Urothelium cell line (cell line): ENCODE results near the gene IL17C.
"Not testable (repeated sequence)": the region's sequence is repeated elsewhere in the genome, so short reads cannot be mapped to it uniquely, and the experiment has no call there.

Experiments used
- DNase-seq: peaks from one replicate; pipeline ENCODE4 v3.0.0; 2011; ENCODE audit warnings: low spot score, mixed read lengths
- FAIRE-seq: peaks from 2 replicates; lab custom pipeline; 2011; peaks lifted over from hg19 to GRCh38; lab: Jason Lieb, UNC

The IL17C gene

DNA sequence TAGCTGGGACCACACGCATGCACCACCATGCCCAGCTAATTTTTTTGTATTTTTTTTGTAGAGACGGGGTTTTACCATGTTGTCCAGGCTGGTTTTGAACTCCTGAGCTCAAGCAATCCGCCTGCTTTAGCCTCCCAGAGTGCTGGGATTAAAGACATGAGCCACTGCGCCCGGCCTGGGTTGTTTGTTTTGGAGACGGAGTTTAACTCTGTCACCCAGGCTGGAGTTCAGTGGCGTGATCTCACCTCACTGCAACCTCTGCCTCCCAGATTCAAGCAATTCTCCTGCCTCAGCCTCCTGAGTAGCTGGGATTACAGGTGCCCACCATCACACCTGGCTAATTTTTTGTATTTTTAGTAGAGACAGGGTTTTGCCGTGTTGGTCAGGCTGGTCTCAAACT is 28.9 kb upstream of the IL17C start:
- FAIRE-seq, DNase-seq: not testable (repeated sequence)

DNA sequence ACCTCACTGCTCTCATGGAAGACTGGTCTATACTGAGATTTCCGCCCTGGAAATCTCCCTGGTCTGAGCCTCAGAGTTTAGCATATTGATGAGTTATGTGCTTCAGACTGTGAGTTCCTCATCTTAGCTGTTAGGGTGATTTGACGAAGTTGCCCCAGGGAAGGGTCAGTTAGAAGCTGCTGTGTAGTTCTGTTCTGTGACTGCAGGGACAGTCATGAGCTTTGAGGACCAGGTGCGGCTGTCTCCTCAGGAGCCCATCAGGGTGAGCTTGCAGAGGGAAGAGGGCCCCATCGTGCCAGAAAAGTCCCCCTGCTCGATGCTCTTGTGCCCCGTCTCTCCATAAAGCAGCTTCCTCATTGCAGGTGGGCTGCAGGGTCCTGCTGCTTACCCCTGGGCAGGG is 28.3 kb upstream of the IL17C start:
- no peak for FAIRE-seq
- DNase-seq, result no peak

DNA sequence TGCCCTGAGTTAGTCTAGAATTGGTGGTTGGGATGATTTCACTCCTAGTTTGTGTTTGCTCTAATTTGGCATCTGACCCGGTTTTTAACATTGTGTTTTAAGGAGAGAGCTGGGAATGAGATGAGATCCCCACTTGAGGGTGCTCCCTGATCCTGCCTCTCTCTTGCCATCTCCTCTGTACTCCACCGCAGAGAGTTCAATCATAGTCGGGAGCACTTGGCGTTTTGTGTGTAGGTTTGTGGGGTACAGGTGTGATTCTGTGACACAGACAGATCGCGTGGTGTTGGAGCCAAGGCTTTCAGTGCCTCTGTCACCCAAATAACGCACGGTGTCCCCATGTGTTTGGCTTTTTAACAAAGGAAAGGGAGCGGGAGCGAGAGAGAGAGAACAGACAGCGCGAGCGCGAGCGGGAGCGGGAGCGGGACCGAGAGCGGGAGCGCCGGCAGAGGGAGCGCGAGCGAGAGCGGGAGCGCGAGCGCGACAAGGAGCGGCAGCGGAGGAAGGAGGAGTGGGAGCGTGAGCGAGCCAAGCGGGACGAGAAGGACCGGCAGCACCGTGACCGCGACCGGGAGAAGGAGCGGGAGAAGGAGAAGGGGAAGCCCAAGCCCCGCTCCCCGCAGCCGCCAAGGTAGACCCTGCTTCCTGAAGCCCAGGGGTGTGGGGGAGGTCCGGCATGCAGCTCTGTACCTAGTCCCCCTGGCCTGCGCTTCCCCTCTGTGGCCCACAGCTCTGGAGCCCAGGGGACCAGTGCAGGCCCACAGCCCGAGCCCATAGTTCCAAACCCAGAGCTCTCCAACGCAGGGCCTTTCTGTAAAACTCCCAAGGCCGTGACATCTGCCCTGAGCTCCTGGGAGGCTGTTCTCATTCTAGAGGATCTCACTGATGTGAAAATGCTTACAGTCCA is 27.2 kb upstream of the IL17C start:
- no peak for DNase-seq
- FAIRE-seq, result no peak

DNA sequence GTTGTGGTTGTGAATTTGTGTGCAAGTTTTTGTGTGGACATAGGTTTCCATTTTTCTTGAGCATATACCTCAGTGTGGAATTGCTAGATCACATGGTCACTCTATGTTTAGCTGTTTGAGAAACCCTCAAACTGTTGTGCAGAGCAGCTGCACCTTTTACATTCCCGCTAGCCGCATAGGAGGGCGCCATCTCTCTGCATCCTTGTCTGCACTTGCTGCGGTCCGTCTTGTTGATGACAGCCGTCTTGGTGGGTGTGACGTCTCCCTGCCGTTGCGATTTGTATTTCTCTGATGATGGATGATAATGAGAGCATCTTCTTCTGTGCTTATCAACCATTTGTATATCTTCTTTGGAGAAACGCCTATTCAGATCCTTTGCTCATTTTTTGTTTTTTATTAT is 25.1 kb upstream of the IL17C start:
- no peak for DNase-seq
- FAIRE-seq, result no peak

DNA sequence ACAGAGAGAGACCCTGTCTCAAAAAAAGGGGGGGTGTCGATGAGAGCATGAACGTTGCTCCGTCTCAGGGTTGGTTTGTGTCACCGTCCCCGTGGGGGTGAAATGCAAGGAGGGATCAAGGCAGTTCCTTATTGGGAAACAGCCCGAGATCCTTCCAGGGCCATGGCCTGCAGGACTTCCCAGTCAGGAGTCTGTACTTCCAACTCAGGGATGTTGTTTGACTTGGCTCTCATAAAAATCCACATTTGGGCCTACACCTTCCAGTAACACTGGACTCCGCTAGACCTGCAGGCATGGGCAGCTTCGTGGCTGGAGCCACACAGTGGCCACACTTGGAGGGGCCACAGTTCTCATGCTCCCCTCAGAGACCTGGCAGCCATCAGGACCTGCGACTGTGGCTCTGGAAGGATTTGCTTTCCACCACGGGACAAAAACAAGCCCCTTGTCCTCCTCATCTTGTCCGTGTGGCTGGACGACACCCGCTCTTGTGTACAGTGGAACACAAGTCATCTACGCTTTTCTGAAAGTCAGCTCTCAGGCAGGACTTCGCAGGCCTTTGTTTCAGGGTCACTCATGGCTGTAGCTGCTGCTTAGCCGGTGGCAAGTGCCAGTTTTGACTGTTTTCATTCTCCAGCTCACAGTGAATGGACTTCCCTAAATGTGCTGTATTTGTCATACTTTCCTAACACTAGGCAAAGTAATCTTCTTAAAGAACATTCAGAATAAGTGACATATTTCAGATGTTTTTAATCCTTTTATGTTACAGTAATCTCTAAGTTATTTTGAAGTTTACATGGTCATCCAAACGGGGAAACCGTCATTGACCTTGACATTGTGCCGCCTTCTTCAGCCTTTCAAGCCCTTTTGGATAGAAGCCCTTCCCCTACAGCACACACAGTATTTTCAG is 24.2 kb upstream of the IL17C start:
- FAIRE-seq (no peak), DNase-seq (no peak)

DNA sequence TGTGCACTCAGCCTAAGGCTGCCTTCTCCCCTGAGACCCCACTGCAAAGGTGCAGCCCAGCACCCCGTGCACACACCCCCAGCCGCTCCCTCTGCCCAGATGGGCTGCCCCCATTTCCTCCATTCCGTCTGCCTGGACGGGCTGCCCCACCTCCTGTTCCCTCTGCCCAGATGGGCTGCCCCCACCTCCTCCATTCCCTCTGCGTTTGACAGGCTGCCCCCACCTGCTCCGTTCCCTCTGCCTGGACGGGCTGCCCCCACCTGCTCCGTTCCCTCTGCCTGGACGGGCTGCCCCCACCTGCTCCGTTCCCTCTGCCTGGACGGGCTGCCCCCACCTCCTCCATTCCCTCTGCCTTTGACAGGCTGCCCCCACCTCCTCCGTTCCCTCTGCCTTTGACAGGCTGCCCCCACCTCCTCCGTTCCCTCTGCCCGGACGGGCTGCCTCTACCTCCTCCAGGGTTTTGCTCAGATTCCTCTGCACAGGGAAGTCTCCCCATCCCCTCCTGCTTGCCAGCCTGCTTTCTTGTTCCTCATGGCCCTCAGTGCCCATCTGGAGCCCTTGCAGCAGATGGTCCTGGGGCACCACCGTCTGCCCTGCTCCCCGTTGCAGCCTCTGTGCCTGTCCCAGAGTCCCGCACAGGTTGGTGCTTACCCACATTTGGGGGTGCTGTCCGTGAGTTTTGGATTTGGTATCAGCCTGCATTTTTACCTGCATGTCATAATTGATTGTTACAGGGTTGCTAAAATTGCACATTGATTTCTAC is 23.4 kb upstream of the IL17C start:
- DNase-seq (no peak), FAIRE-seq (no peak)

DNA sequence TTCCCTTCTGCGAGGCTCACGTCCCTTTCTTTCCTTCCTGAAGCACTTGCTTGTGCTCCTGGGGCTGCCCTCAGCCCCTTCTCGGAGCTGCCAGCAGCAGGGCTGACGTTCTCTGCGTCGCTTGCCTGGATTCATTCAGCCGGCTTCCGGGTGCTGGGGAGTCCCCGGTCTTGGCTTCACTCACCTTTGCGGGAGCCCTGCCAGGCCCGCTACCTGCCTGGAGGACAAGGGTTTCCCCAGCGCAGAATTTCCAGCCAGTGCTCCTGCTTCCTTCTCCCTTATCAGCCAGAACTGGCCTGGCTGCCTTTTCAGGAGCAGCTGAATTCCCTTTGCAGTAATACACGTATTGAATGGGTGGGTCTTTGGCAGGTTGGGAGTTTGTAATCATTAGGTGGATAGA is 22.1 kb upstream of the IL17C start:
- FAIRE-seq, result no peak
- DNase-seq, result no peak

DNA sequence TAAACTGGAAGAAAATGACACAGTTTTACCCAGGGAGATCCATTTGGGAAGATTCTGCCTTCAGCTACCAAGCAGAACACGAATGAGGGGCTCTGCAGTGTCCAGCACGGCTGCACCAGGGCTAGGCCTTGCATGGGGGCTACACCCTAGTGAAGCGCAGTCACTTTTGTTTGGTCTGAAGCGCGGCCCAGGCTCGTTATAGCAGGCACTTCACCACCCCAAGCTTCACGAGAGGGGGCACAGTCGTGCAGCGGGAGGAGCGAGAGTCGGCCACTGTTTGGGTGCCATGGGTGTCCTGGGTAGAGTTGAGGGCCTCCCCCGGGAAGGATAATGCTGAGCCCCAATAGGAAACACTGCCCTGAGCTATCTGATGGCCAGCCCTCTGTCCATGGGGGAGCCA is 21.6 kb upstream of the IL17C start:
- DNase-seq (no peak), FAIRE-seq (no peak)

DNA sequence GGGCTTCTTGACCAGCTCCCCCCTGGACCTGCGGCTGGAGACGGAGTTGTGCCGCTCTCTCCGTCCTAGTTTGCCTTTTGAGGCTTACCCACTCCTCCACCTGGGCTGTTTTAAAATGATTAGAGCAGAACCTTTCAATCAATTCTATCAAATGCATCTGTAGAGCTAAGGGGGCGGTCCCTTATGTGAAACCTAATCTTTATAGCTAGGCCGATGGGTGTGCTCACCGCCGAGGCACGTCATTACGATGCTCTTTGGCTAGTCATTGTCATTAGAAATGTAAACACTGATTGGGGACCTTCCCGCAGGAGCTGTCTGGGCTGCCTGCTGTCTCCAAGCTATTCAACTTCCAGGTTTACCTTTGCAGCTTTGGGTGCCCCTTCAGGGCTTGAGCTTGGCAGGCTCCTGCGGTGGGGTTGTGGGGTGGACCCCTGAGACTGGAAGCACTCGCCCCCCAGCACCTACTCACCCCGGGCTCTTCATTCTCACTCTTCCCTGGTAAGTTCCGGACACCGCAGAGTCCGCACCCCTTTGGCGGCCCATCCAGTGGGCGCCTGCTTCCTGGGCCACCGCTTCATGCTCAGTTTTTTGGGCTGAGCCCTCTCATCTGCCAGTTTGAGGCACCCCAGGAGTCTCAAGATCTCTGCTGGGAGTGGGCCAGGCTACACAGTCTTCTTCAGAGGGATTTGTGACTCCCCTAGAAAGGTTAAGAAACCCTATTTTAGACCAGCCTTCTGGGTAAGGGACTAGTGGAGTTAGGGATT is 20.9 kb upstream of the IL17C start:
- no peak for DNase-seq
- FAIRE-seq, result no peak

DNA sequence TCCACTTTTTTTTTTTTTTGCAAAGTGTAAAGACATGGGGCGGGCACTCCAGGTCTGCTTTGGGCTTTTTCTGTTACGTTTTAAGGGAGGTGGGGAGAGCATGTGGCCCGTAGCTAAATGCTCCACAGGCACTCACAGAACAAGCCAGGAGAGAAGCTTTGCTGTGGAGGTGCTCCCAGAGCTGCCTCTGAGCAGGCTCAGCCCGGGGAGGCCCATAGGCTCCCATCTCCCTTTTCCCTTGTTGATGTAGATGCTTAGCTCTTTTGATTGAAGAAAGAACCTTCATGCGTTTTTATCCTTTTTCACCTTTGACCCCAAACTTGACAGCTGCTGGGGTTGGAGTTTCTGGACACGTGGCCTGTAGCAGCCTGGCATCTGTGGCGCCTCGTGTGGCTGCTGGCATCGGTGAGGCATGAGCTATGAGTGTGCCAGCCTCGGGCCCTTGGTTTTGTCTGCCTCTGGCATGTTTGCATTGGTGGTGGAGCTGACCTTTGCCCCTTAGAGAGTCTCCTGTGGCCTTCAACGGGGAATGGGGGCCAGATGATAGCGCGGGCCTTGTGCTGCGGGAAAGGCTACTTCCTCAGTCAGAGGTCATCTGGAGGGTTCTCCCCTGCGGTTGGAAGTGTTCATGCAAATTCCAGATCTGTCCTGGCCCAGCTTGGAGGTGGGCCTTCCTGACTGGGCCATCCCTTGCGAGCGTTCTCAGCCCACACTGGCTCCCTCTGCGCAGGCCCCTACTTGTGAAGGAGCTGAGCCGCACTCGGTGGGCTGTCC is 20.0 kb upstream of the IL17C start:
- no peak for DNase-seq
- no peak for FAIRE-seq

DNA sequence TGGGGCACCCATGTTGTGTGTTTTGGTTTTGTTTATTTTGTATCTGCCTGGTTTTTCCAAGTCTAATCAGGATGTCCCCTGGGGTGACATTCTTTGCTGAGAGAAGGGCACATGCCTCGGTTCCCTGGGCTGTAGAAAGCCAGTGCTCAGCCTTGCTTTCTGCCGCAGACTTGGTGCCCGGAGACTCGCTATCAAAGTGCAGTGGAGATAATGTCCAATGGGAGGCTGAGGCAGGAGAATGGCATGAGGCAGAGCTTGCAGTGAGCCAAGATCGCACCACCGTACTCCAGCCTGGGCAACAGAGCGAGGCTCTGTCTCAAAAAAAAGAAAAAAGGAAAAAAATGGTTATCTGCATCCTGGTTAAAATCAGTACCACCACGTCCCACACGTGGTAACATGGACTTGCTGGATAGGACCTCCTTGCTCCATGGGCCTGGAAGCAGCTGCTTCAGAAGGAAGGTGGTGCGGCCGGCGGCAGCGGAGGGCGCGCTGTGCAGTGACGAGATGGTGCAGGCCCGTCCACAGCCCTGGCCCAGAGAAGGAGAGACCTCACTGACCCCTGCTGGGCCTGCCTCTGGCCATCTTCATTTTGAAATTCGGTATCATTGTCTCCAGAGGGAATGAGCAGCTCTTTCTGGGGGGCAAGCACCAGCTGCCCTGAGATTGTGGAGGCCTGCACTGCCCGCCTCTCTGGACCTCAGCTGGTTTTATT is 19.3 kb upstream of the IL17C start:
- DNase-seq, result no peak
- FAIRE-seq, result no peak

DNA sequence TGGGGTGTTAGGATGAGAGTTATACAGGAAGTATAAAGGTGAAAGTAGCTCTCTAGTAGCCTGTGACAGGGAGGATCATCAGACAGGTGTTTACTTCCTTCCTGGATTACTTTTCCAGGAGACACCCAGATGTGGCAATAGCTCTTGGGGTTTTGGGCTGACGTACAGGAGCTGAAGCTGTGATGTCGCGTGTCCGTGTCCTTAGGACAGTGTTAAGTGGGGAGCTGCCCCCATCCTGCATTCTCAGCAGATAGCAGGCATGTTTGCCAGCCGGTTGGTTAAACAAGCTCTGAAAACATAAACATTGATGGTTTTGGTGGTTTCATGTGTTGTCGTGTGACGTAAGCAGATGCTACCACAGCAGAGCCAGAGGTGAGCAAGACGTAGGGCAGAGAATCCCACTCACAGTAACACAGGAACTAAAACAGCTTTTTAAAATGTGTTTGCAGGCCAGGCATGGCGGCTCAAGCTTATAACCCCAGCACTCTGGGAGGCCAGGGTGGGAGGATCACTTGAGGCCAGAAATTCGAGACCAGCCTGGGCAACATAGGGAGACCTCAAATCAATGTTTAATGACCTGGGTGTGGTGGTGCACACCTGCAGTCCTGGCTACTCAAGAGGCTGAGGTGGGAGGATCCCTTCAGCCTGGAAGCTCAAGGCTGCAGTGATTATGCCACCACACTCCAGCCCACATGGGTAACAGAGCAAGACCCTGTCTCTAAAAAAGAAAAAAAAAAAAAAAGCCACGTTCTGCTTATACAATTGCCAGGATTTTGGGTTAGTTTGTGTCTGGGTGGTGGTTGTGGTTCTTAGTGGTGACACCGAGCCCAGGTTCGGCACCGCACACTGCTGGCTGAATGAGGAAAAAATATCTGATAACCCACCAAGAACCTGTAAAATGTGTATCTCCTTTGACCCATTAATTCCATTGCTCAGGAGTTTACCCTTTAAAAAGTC is 18.2 kb upstream of the IL17C start:
- DNase-seq, result no peak
- no peak for FAIRE-seq

DNA sequence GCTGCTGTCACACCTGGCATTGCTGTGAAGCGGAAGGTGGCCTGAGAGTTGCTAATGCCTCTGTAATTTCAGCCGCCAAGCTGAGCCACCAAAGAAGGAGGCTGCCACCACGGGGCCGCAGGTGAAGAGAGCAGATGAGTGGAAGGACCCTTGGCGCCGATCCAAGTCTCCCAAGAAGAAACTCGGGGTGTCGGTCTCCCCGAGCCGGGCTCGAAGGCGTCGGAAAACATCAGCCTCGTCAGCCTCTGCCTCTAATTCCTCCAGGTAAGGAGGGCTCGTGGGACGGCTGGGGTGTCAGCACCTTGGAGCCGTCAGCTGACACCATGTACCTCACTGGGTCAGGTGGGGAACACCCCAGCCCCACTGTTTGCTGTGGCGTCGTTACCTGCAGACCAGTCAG is 16.2 kb upstream of the IL17C start:
- FAIRE-seq (no peak), DNase-seq (no peak)

DNA sequence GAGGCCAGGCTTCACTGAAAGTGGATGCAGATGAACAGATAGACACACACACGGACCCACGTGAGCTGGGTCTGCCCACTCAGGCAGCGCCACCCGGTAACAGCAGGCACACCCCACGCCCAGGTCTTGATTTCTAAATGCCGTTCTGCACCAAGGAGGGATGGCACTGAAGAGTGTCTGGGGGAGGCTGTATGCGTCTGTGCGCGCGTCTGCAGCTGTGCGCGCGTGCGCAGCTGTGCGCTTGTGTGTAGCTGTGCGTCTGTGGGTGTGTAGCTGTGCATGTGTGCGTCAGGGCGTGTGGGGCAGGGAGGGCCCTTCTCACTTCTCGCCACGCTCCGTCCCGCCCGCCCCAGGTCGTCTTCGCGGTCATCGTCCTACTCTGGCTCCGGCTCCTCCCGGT is 15.5 kb upstream of the IL17C start:
- FAIRE-seq, result no peak
- no peak for DNase-seq

DNA sequence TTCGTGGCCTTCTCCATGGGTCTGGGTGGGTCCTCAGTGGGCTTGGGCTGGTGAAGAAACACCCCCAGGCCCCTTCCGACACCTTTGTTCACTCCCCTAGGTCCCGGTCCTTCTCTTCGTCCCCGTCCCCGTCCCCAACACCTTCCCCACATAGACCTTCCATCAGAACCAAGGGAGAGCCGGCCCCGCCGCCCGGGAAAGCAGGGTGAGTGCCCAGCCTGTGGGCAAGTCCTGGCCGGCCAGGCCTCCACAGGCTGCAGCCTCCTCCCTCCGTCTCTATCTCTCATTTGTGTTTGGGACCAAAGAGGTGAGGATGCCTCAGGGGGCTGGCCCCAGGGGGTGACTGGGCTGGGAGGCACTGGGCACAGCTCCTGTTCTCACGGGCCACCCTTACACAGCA is 14.5 kb upstream of the IL17C start:
- FAIRE-seq, result no peak
- no peak for DNase-seq

DNA sequence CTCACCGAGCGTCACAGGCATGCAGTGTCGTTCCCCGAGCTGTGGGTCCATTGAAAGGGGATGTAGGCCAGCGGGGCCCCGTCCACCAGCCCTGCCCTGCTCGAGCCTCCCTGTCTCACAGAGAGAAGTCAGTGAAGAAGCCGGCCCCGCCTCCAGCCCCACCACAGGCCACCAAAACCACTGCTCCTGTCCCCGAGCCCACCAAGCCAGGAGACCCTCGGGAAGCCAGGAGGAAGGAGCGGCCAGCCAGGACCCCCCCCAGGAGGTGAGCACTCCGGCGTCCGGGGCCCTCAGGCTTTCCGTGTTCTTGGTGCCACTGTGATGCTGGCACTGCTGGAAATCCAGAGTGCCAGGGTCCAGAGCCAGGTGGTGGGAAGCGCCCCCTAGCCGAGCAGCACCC is 13.9 kb upstream of the IL17C start:
- FAIRE-seq (no peak), DNase-seq (no peak)

DNA sequence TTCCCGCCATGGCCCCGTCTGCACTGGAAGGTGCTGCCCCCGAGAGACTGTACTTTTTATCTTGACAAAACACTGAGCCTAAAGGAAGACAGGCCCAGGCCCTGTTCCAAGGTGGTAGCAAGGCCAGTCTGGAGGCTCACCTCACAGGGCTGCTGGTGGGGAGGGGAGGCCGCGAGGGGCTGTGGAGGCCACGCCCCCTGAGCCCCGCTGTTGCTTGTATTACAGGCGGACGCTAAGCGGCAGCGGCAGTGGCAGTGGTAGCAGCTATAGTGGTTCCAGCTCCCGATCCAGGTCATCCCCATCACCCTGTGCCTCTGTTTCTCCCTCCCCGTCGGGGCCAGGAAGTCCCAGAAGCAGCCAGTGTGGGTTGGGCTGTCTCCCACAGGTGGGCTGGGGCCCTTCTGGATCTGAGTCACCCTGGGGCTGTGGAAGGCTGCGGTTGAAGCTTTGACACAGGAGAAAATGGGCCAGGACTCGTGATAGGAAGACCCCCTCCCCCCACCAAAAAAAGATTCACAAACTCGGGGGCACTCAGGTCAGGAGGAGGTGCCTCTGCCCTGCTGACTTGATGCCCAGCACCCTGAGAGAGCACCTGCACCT is 13.3 kb upstream of the IL17C start:
- DNase-seq (no peak), FAIRE-seq (no peak)

DNA sequence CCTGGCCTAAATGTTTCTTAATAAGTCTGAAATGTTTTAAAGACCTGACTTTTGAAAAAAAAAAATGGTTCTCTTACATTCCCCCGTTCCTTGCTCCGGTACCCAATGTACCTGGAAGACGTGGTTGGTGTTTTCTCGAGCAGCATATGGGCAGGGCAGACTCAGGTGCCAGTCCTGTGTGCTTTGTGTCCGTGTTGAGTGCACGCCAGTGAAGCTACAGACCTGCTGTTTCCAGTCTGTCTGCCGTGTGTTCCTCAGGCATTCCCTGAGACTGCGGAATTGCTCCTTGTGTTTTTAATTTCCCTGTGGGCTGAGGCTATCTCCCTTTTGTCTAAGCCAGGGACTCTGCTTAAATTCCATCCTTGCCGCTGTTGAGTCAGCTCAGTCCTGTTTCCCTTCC is 11.7 kb upstream of the IL17C start:
- DNase-seq (no peak), FAIRE-seq (no peak)
